Thyroid gland (tissue), 4 donors: ENCODE data around the gene RAE1. TPM values are rescaled to one million over a fixed set of nuclear protein-coding genes. Genes with fewer than 3 reads are reported as not detected.

Source experiments
- DNase-seq, 2 donors: peaks; one replicate each; pipeline ENCODE4 v3.0.0-alpha.2; 2019
- H3K27ac ChIP-seq, 3 donors: fragments of 200-600 bp; sonication (generic); 1 replicate in 2 of 3; 2 replicates in 1 of 3; pipeline ENCODE4 v1.5.1; 2016 to 2019; ENCODE audit warnings: mild to moderate bottlenecking in 1 of 3, moderate library complexity in 1 of 3
- H3K27me3 ChIP-seq: fragments of 200-600 bp; sonication (generic); one replicate; pipeline ENCODE4 v1.5.1; 2019
- H3K36me3 ChIP-seq, 2 donors: fragments of 200-600 bp; sonication (generic); one replicate each; pipeline ENCODE4 v1.5.1; 2016 to 2019
- H3K4me1 ChIP-seq, 2 donors: fragments of 200-600 bp; sonication (generic); one replicate each; pipeline ENCODE4 v1.5.1; 2017 to 2019
- H3K4me3 ChIP-seq, 3 donors: fragments of 200-600 bp; sonication (generic); replicated peaks in 1 of 3; 1 replicate in 2 of 3; 2 replicates in 1 of 3; pipeline ENCODE4 v1.5.1; 2016; ENCODE audit warnings: mild to moderate bottlenecking in 1 of 3
- H3K9me3 ChIP-seq: fragments of 200-600 bp; sonication (generic); one replicate; pipeline ENCODE4 v1.5.1; 2017
- POLR2A ChIP-seq, 2 donors: fragments of 450-650 bp; IDR thresholded peaks; one replicate each; pipeline ENCODE4 v1.6.1; 2017; ENCODE audit warnings: antibody characterized with exemption in 2 of 2, mild to moderate bottlenecking in 2 of 2, moderate library complexity in 1 of 2
- WGBS, 2 donors: methylation state at CpG; one replicate each; pipeline ENCODE4 v1.1.5; 2017; 5-methylcytosine and 5-hydroxymethylcytosine counted together
- intact Hi-C: fragments of 100-400 bp; cut with DNase I; formaldehyde crosslinking; loops from one replicate; pipeline ENCODE4 v1.15.1; 2023
- total RNA-seq, 4 donors: library from RNA; depleted of rRNA; stranded (reverse); fragments of >200 nt; gene quantifications; one replicate each; pipeline ENCODE4 v1.2.3, GENCODE V29; 2016
- TF ChIP-seq, protein P1 (sequence below), 6 experiments: fragments of 200-600 bp in 3 of 6; fragments of 450-650 bp in 3 of 6; sonication (generic) in 3 of 6; IDR thresholded peaks; one replicate each; pipeline ENCODE4 v1.5.1; 2016 to 2019; ENCODE audit warnings: antibody characterized with exemption in 6 of 6, mild to moderate bottlenecking in 2 of 6, inconsistent platforms in 1 of 6, moderate library complexity in 1 of 6

Gene RAE1
- total RNA-seq, 4 donors from 2014 or later = 17.5 to 26.4 (median 22.3) TPM

DNA sequence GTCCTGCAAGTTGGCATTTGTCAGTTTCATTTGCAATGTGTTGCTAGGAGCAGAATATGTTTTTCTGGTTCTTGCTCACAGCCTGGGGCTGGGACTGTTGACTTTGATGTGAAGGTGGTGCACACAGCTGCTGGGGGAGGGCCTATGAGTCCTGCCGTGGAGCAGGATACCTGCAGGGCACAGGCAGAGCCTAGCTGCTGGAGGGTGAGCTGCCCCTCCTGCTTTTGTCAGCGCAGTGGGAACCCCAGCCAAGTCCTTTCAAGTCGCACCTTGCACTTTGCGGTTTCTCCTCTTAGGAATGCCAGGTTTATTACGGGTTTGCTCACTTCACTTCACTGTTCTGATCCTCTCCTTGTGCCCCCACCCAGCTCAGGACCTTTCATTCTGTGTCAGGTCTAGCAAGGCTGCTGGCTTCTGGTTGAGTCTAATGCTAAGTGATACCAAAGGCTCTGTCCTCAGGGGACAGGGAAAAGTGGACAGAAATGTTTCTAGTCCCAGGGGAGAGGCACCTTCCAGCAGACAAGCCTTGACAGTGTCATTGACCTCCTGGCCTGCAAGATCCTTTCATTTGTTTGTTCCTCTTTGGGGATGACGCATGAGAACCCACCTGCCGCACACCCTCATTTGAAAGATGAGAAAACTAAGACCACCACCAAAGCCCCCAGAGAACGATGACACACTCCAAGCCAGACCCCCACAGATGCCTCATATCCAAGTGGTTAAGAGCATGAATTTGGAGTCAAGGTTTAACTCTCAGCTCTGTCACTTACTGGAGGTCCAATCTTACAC lies 24.2 kb upstream of the RAE1 start:
- Histone ChIP-seq H3K4me1 (peaks cover 43 to 69% of the 10 kb centered on the region in 2 donors), H3K9me3 (no peaks in the 10 kb centered on the region), H3K27me3 (no peaks in the 10 kb centered on the region), H3K27ac (peak overlapping the region; percentile 83 to 97 (median 89)), H3K36me3 (no peaks in the 10 kb centered on the region), H3K4me3 (no peak overlapping the region)
- DNase-seq = peak; percentile 95 to 97
- 31 to 43% methylated on average over 8 of the region's 8 CpGs for WGBS, 2 donors
- intact Hi-C loops = no loop called here
- TF ChIP-seq, protein P1, sequence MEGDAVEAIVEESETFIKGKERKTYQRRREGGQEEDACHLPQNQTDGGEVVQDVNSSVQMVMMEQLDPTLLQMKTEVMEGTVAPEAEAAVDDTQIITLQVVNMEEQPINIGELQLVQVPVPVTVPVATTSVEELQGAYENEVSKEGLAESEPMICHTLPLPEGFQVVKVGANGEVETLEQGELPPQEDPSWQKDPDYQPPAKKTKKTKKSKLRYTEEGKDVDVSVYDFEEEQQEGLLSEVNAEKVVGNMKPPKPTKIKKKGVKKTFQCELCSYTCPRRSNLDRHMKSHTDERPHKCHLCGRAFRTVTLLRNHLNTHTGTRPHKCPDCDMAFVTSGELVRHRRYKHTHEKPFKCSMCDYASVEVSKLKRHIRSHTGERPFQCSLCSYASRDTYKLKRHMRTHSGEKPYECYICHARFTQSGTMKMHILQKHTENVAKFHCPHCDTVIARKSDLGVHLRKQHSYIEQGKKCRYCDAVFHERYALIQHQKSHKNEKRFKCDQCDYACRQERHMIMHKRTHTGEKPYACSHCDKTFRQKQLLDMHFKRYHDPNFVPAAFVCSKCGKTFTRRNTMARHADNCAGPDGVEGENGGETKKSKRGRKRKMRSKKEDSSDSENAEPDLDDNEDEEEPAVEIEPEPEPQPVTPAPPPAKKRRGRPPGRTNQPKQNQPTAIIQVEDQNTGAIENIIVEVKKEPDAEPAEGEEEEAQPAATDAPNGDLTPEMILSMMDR (IDR thresholded peaks at IDR 0.05) = no peak
- peak in 1 of 2 donors; percentile 65 for TF ChIP-seq POLR2A (IDR thresholded peaks at IDR 0.05)

DNA sequence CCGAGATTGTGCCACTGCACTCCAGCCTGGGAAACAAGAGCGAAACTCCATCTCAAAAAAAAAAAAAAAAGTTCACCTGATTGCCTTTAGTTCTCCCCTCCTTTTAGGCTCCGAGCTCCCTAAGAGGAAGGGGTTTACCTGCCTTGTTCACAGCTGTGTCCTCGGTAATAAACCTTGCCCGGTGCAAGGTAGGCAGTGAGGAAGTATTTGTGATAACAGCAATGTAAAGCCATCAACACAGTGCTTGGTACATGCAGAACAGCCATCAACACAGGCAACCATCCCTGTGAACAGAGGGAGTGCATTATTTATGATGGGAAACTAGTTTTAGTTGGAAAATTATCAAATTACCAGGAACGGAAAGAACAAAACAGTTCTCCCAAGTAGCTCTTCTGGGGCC lies 23.2 kb upstream of the RAE1 start:
- Histone ChIP-seq H3K9me3 (no peaks in the 10 kb centered on the region), H3K27me3 (no peaks in the 10 kb centered on the region), H3K4me3 (no peak overlapping the region), H3K36me3 (no peaks in the 10 kb centered on the region), H3K27ac (peak overlapping the region; percentile 82 to 97 (median 83)), H3K4me1 (peaks cover 42 to 68% of the 10 kb centered on the region in 2 donors)
- intact Hi-C loops = no loop called here
- TF ChIP-seq, protein P1 (IDR thresholded peaks at IDR 0.05) = no peak
- no peak for TF ChIP-seq POLR2A (IDR thresholded peaks at IDR 0.05)
- WGBS, 2 donors = 65 to 75% methylated on average over 6 of the region's 6 CpGs
- no peak for DNase-seq

DNA sequence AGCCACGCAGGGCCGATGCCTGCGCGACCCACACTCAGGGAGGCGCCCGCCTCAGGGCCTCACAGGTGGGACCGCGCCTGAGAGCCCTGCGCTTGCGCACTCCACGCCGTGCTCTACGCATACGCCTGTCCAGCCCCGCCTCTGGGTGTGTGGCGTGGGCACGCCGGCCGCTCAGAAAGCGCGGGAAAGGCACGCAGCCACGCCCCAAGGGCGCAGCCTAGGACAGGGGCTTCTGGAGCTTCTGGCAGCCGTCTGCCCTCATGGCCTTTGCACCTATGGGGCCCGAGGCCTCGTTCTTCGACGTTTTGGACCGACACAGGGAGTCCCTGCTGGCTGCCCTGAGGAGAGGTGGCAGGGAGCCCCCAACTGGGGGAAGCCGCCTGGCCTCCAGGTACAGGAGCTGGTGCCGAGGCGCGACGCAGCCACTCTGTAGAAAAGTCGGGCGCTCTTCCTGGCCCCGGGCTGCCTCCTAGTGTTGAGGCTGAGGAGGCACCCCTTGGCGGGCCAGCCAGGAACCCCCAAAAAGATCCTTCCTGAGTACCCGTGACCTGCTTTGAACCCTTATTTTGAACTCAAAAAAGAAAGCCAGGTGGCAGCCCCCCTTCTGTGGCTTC lies 21.3 kb upstream of the RAE1 start, which contains the start of gene SPO11:
Gene SPO11, plus strand, starts transcription at position 196 of the 614 bp plus-strand sequence. Its CDS starts 65 bp downstream, at position 261.
- intact Hi-C loops = no loop called here

GRCh38 chr20:57330998-57331397 lies 20.1 kb upstream of the RAE1 start:
- no peaks in the 10 kb centered on the region for H3K27me3 ChIP-seq
- WGBS, 2 donors = 26 to 30% methylated on average over 8 of the region's 8 CpGs
- no peaks in the 10 kb centered on the region for H3K9me3 ChIP-seq
- intact Hi-C loops = no loop called here
- H3K4me3 ChIP-seq = peak overlapping the region in 1 of 3 donors; percentile 7
- peak; percentile 61 to 65 for DNase-seq
- H3K36me3 ChIP-seq = no peaks in the 10 kb centered on the region
- peak overlapping the region; percentile 76 to 97 (median 83) for H3K27ac ChIP-seq
- H3K4me1 ChIP-seq = peaks cover 34 to 44% of the 10 kb centered on the region in 2 donors
- TF ChIP-seq, protein P1 (IDR thresholded peaks at IDR 0.05) = no peak
- TF ChIP-seq POLR2A (IDR thresholded peaks at IDR 0.05) = peak in 1 of 2 donors; percentile 51

More for the DNA sequence above, 21.3 kb upstream of the RAE1 start, which contains the start of gene SPO11:
- Histone ChIP-seq H3K27ac (peak within 1 kb of the TSS; percentile 82 to 97 (median 83)), H3K36me3 (no peaks in the 10 kb centered on the region), H3K9me3 (no peaks in the 10 kb centered on the region), H3K4me1 (peaks cover 40 to 53% of the 10 kb centered on the region in 2 donors), H3K27me3 (no peaks in the 10 kb centered on the region), H3K4me3 (no peak within 1 kb of the TSS)
- TF ChIP-seq POLR2A (IDR thresholded peaks at IDR 0.05) = no peak
- TF ChIP-seq, protein P1 (IDR thresholded peaks at IDR 0.05) = peak in 2 of 6 experiments; percentile 16 to 27
- 74 to 86% methylated on average over 25 to 35 of the region's 40 CpGs for WGBS, 2 donors
- no peak for DNase-seq
